Measurements from ENCODE around the gene COA8.

DNA sequence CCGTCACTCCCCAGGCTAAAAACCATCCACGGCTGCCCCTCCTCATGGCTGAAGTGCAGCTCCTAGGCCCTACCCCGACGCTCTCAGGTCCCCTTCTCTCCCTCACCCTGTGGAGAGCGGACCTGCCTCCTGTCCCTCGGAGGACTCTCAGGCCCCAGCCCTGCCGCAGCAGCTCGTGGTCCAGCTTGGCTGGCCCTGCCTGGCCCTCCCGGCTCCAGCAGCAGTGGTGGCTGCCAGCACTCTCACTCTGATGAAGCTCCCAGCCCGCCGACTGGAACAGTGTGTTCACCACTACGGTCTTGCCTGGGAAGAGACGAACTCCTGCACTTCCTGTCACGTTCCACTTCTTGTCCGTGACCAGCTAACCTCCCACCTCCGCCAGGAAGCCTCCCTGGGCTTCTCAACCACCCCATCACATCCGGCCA lies 11.4 kb upstream of the COA8 start:
- no peak for TF ChIP-seq RAD21 (IDR thresholded peaks at IDR 0.05; ENCODE audit: low read depth)
- TF ChIP-seq FOXM1 (IDR thresholded peaks at IDR 0.05; ENCODE audit: borderline replicate concordance, low read depth), result no peak
- TF ChIP-seq TEAD4 (IDR thresholded peaks at IDR 0.05), result no peak
- TF ChIP-seq EGR1 (IDR thresholded peaks at IDR 0.05), result no peak; the same call in 1 of the 2 replicates
- TF ChIP-seq TAF1 (IDR thresholded peaks at IDR 0.05; ENCODE audit: low read depth), result no peak
- TF ChIP-seq, protein P1, sequence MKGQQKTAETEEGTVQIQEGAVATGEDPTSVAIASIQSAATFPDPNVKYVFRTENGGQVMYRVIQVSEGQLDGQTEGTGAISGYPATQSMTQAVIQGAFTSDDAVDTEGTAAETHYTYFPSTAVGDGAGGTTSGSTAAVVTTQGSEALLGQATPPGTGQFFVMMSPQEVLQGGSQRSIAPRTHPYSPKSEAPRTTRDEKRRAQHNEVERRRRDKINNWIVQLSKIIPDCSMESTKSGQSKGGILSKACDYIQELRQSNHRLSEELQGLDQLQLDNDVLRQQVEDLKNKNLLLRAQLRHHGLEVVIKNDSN (IDR thresholded peaks at IDR 0.05), result no peak
- no peak for TF ChIP-seq EP300 (IDR thresholded peaks at IDR 0.05; ENCODE audit: borderline replicate concordance)
- TF ChIP-seq, protein P2, sequence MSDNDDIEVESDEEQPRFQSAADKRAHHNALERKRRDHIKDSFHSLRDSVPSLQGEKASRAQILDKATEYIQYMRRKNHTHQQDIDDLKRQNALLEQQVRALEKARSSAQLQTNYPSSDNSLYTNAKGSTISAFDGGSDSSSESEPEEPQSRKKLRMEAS (IDR thresholded peaks at IDR 0.05), result no peak

Measured in Ishikawa (cell line).